H1 (cell line): ENCODE measurements around the gene CDK3. TPM values are rescaled to one million over a fixed set of nuclear protein-coding genes. Genes with fewer than 3 reads are reported as not detected.

ENCODE experiments used
- CTCF ChIA-PET: fragments of 300-600 bp; sonication (Branson Sonifier 250); formaldehyde crosslinking; loops from one replicate; lab custom pipeline; 2021; ENCODE audit not compliant: partially characterized antibody; lab: Charles Lee
- POLR2A ChIA-PET: fragments of 300-600 bp; sonication (Branson Sonifier 250); formaldehyde crosslinking; loops from one replicate; lab custom pipeline; 2021; ENCODE audit warnings: inconsistent platforms; ENCODE audit not compliant: partially characterized antibody; lab: Charles Lee
- DNase-seq, 2 experiments: peaks; one replicate each; pipeline versions ENCODE4 v3.0.0 to v3.0.0-alpha.2; 2010 to 2022; ENCODE audit warnings: low spot score in 2 of 2, low read depth in 1 of 2, mixed read lengths in 1 of 2
- FAIRE-seq: peaks from 2 replicates; lab custom pipeline; 2011; peaks lifted over from hg19 to GRCh38; lab: Jason Lieb, UNC
- H2AFZ ChIP-seq: 2 replicates; pipeline ENCODE4 v1.8.1; 2012; ENCODE audit warnings: low read length, inconsistent platforms
- H2AK5ac ChIP-seq: 2 replicates; pipeline ENCODE4 v1.6.1; 2013; ENCODE audit warnings: low read depth, low read length
- H2BK120ac ChIP-seq: replicated peaks from 2 replicates; pipeline ENCODE3; 2013; ENCODE audit warnings: low read depth, low read length, inconsistent platforms
- H2BK12ac ChIP-seq: 2 replicates; pipeline ENCODE4 v1.6.1; 2013; ENCODE audit warnings: low read depth, low read length
- H2BK15ac ChIP-seq: 2 replicates; pipeline ENCODE4 v1.6.1; 2013; ENCODE audit warnings: low read length
- H2BK20ac ChIP-seq: 2 replicates; pipeline ENCODE4 v1.6.1; 2013; ENCODE audit warnings: low read length
- H2BK5ac ChIP-seq: 2 replicates; pipeline ENCODE4 v1.6.1; 2013; ENCODE audit warnings: low read depth, low read length
- H3K14ac ChIP-seq: 2 replicates; pipeline ENCODE4 v1.6.1; 2013; ENCODE audit warnings: inconsistent platforms; ENCODE audit not compliant: insufficient read length
- H3K18ac ChIP-seq: 2 replicates; pipeline ENCODE4 v1.6.1; 2013; ENCODE audit warnings: low read length; ENCODE audit errors: extremely low read depth
- H3K23ac ChIP-seq: 2 replicates; pipeline ENCODE4 v1.6.1; 2013; ENCODE audit warnings: inconsistent platforms; ENCODE audit not compliant: insufficient read length
- H3K23me2 ChIP-seq: 2 replicates; pipeline ENCODE4 v1.6.1; 2013; ENCODE audit warnings: low read depth, low read length
- H3K27ac ChIP-seq: 2 replicates; pipeline ENCODE4 v1.6.1; 2011; ENCODE audit warnings: low read depth, low read length, inconsistent platforms
- H3K27me3 ChIP-seq, 4 experiments: replicated peaks in 1 of 4; 1 replicate in 1 of 4; 2 replicates in 3 of 4; pipeline versions ENCODE4 v1.6.1 to v1.8.1; 2011 to 2013; ENCODE audit warnings: low read length in 3 of 4, mild to moderate bottlenecking in 3 of 4, inconsistent platforms in 2 of 4, mixed read lengths in 2 of 4, moderate library complexity in 1 of 4; ENCODE audit not compliant: control insufficient read depth in 3 of 4, insufficient read depth in 3 of 4; ENCODE audit errors: extremely low read depth in 1 of 4
- H3K36me3 ChIP-seq, 4 experiments: 2 replicates each; pipeline versions ENCODE4 v1.6.1 to v1.8.1; 2011 to 2013; ENCODE audit warnings: mild to moderate bottlenecking in 4 of 4, low read length in 3 of 4, moderate library complexity in 2 of 4, control low read depth in 1 of 4, inconsistent platforms in 1 of 4; ENCODE audit not compliant: insufficient read depth in 4 of 4, control insufficient read depth in 2 of 4
- H3K4ac ChIP-seq: replicated peaks from 2 replicates; pipeline ENCODE3; 2013; ENCODE audit warnings: low read length, low read depth, mixed read lengths, inconsistent platforms; ENCODE audit not compliant: insufficient read length
- H3K4me1 ChIP-seq, 4 experiments: replicated peaks in 1 of 4; 1 replicate in 1 of 4; 2 replicates in 3 of 4; pipeline versions ENCODE4 v1.6.1 to v1.8.1; 2011 to 2013; ENCODE audit warnings: low read length in 3 of 4, inconsistent platforms in 2 of 4, mixed read lengths in 1 of 4; ENCODE audit not compliant: insufficient read depth in 4 of 4, control insufficient read depth in 3 of 4
- H3K4me2 ChIP-seq, 2 experiments: 2 replicates each; pipeline versions ENCODE4 v1.6.1 to v1.8.1; 2011 to 2013; ENCODE audit warnings: low read depth in 2 of 2, low read length in 2 of 2, control low read depth in 1 of 2, inconsistent platforms in 1 of 2, mild to moderate bottlenecking in 1 of 2; ENCODE audit not compliant: insufficient read depth in 1 of 2
- H3K4me3 ChIP-seq, 4 experiments: fragments of 200-600, 300-600 bp in 1 of 4; sonication (generic), shearing (Covaris generic), sonication (Bioruptor Twin) in 1 of 4; 2 replicates each; pipeline versions ENCODE4 v1.5.1 to v1.8.1; 2011 to 2016; ENCODE audit warnings: low read length in 4 of 4, low read depth in 3 of 4, control low read depth in 2 of 4, inconsistent platforms in 2 of 4, mild to moderate bottlenecking in 2 of 4, mixed read lengths in 1 of 4, moderate library complexity in 1 of 4; ENCODE audit not compliant: insufficient read depth in 2 of 4; ENCODE audit errors: extremely low read depth in 1 of 4
- H3K56ac ChIP-seq: replicated peaks from 2 replicates; pipeline ENCODE3; 2013; ENCODE audit warnings: low read depth, mild to moderate bottlenecking, mixed read lengths, low read length, inconsistent platforms; ENCODE audit not compliant: insufficient read length
- H3K79me1 ChIP-seq: 2 replicates; pipeline ENCODE4 v1.6.1; 2013; ENCODE audit warnings: low read depth, low read length, control low read depth
- H3K79me2 ChIP-seq, 2 experiments: 2 replicates each; pipeline versions ENCODE4 v1.6.1 to v1.8.1; 2012 to 2013; ENCODE audit warnings: low read length in 2 of 2, mild to moderate bottlenecking in 2 of 2, inconsistent platforms in 1 of 2; ENCODE audit not compliant: insufficient read depth in 2 of 2, control insufficient read depth in 1 of 2
- H3K9ac ChIP-seq, 4 experiments: replicated peaks in 1 of 4; 1 replicate in 1 of 4; 2 replicates in 3 of 4; pipeline versions ENCODE4 v1.6.1 to v1.8.1; 2011 to 2013; ENCODE audit warnings: low read depth in 3 of 4, low read length in 3 of 4, control low read depth in 2 of 4, mild to moderate bottlenecking in 2 of 4, moderate library complexity in 2 of 4, inconsistent platforms in 1 of 4; ENCODE audit errors: extremely low read depth in 1 of 4
- H3K9me3 ChIP-seq, 2 experiments: 2 replicates each; pipeline versions ENCODE4 v1.6.1 to v1.8.1; 2012 to 2013; ENCODE audit warnings: mild to moderate bottlenecking in 2 of 2, moderate library complexity in 2 of 2, control low read depth in 1 of 2, inconsistent platforms in 1 of 2, low read depth in 1 of 2, low read length in 1 of 2, mixed read lengths in 1 of 2; ENCODE audit not compliant: insufficient read depth in 2 of 2
- H4K20me1 ChIP-seq, 2 experiments: replicated peaks in 1 of 2; 2 replicates each; pipeline versions ENCODE3 to v1.8.1; 2011 to 2013; ENCODE audit warnings: inconsistent platforms in 2 of 2, low read length in 2 of 2, mild to moderate bottlenecking in 1 of 2; ENCODE audit not compliant: insufficient read depth in 2 of 2, control insufficient read depth in 1 of 2
- H4K5ac ChIP-seq: 2 replicates; pipeline ENCODE4 v1.6.1; 2013; ENCODE audit warnings: low read length, low read depth, mixed read lengths, inconsistent platforms; ENCODE audit not compliant: insufficient read length
- H4K8ac ChIP-seq: 2 replicates; pipeline ENCODE4 v1.8.0; 2013; ENCODE audit warnings: mild to moderate bottlenecking, moderate library complexity, low read length, inconsistent platforms; ENCODE audit not compliant: insufficient read depth; ENCODE audit errors: extremely low read depth
- H4K91ac ChIP-seq: replicated peaks from 2 replicates; pipeline ENCODE3; 2013; ENCODE audit warnings: low read length, mixed read lengths, inconsistent platforms; ENCODE audit not compliant: insufficient read length
- CREB1 ChIP-seq: IDR thresholded peaks from 2 replicates; pipeline ENCODE4 v1.6.1; 2012; ENCODE audit warnings: inconsistent platforms
- KDM4A ChIP-seq: IDR thresholded peaks from one replicate; pipeline ENCODE4 v1.7.1; 2012; ENCODE audit warnings: low read depth, mild to moderate bottlenecking, moderate library complexity, low read length, inconsistent platforms; ENCODE audit not compliant: severe bottlenecking
- POLR2AphosphoS5 ChIP-seq: IDR thresholded peaks from 2 replicates; pipeline ENCODE4 v1.6.1; 2011; ENCODE audit warnings: low read depth, low read length
- RAD21 ChIP-seq, 2 experiments: IDR thresholded peaks in 1 of 2; conservative IDR thresholded peaks in 1 of 2; 2 replicates each; pipeline ENCODE4 v1.6.1; 2011; ENCODE audit warnings: low read depth in 2 of 2, low read length in 2 of 2, improper control_type of control experiment in 1 of 2, inconsistent platforms in 1 of 2, mild to moderate bottlenecking in 1 of 2, moderate library complexity in 1 of 2
- RBBP5 ChIP-seq: IDR thresholded peaks from 2 replicates; pipeline ENCODE4 v1.7.1; 2012; ENCODE audit warnings: low read depth, mild to moderate bottlenecking, inconsistent platforms, low read length, moderate library complexity, borderline replicate concordance
- SIN3A ChIP-seq, 2 experiments: IDR thresholded peaks in 1 of 2; conservative IDR thresholded peaks in 1 of 2; 2 replicates each; pipeline ENCODE4 v1.6.1; 2011 to 2012; ENCODE audit warnings: low read length in 2 of 2, improper control_type of control experiment in 1 of 2, low read depth in 1 of 2, mild to moderate bottlenecking in 1 of 2
- SP4 ChIP-seq: IDR thresholded peaks from 2 replicates; pipeline ENCODE4 v1.6.1; 2012; ENCODE audit warnings: low read length, inconsistent platforms
- TAF1 ChIP-seq: IDR thresholded peaks from 2 replicates; pipeline ENCODE4 v1.6.1; 2011; ENCODE audit warnings: mild to moderate bottlenecking, low read depth, low read length
- TAF7 ChIP-seq: optimal IDR thresholded peaks from 2 replicates; pipeline ENCODE3; 2011; ENCODE audit warnings: low read depth, mild to moderate bottlenecking, inconsistent platforms, low read length, moderate library complexity, borderline replicate concordance
- TBP ChIP-seq: IDR thresholded peaks from 2 replicates; pipeline ENCODE4 v1.6.1; 2011; ENCODE audit warnings: low read depth, low read length, improper control_type of control experiment
- TCF12 ChIP-seq: IDR thresholded peaks from 2 replicates; pipeline ENCODE4 v1.6.1; 2011; ENCODE audit warnings: low read depth, mild to moderate bottlenecking, low read length
- WGBS, 2 experiments: shearing (Covaris generic) in 1 of 2; methylation state at CpG; one replicate each; pipeline versions ENCODE4 v1.1.6 to v1.1.7; 2013 to 2015; ENCODE audit warnings: low lambda C conversion rate in 2 of 2, mixed read lengths in 2 of 2, inconsistent platforms in 1 of 2, low coverage in 1 of 2, missing lambda C conversion rate in 1 of 2; ENCODE audit not compliant: insufficient replicate concordance in 2 of 2, insufficient coverage in 1 of 2, insufficient read length in 1 of 2; ENCODE audit errors: extremely low coverage in 1 of 2, missing lambda C conversion rate in 1 of 2; 5-methylcytosine and 5-hydroxymethylcytosine counted together
- polyA plus RNA-seq, 7 experiments: library from polyadenylated mRNA; depleted of rRNA in 3 of 7; stranded (reverse) in 5 of 7; unstranded in 2 of 7; fragments of >200 nt in 5 of 7; fragments of 200-250 nt in 2 of 7; gene quantifications; 1 replicate in 5 of 7; 2 replicates in 1 of 7; 4 replicates in 1 of 7; pipeline versions ENCODE4 v1.2.1 to v1.2.3, GENCODE V29; 2011 to 2013; ENCODE audit warnings: missing spikeins in 2 of 7, mixed read lengths in 2 of 7
- total RNA-seq: library from RNA; stranded (reverse); fragmentation: NEBNext Ultra II Directional; extraction: Animal tissue kit (Norgen Biotek cat#: 25700); gene quantifications from 2 replicates; pipeline ENCODE4 v1.2.1, GENCODE V29; 2021

The CDK3 gene
- total and polyA plus RNA-seq, 2 of the 8 experiments (the other 6 are each of a cell fraction or from before 2014, with no cell fraction given), result 10.0 to 14.6 TPM

DNA sequence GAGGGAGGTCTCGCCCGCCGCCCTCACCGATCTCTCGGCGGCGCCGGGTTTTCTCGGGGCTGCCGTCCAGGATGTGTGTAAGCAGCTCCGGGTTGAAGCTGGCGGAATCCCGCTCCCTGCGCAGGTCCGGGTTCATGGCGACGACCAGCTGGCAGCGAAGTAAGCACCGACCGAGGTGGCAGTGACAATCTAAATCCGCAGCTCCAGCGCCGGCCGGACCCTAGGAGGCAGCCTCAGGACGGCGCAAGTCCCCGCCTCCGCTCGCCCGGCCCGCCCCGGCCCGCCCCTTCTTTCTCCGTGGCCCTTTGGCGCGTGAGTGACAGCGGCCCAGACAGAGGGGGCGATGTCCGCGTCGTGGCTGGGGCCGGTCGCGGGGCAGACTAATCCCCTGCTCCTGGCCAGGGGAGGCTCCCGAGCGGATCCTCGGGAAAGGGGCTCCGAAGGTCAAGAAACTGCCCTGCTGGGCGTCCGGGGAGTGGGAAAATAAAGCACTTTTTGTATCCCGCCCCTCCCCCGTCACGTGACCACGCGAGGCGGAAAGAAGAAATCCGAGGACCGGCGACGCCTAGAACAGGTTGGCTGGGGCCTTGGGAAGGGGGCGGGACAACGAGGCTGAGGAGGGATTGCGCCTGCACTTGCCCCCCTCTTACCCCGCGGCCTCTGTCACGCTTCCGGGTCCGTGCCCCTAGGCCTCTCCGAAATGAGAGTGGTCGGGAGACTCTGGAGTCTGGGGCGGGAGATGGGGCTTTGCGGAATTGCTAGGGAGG is 21.5 kb upstream of the CDK3 start, which contains the start of the genes ACOX1 and TEN1:
Gene ACOX1, minus strand, starts transcription at position 229 of the 767 bp plus-strand sequence. Its CDS starts 93 bp downstream, at position 136.
Gene TEN1, plus strand, starts transcription at position 303 of the 767 bp plus-strand sequence. CDS start 6,953 bp downstream, outside the sequence.
- DNase-seq (peak; percentile 88 to 94), FAIRE-seq (no peak)
- Histone ChIP-seq H4K91ac (peak within 1 kb of the TSS; percentile 92), H2BK120ac (peak within 1 kb of the TSS; percentile 38), H2BK5ac (peak within 1 kb of the TSS; percentile 94), H3K18ac (peak within 1 kb of the TSS; percentile 89), H4K8ac (peak within 1 kb of the TSS; percentile 98), H3K9me3 (no peaks in the 10 kb centered on the region), H3K9ac (peak within 1 kb of the TSS; percentile 52 to 86 (median 83)), H3K56ac (peak within 1 kb of the TSS; percentile 86), H3K4me2 (peak within 1 kb of the TSS; percentile 92 to 94), H3K79me1 (0 out of 2 replicates have a peak, but pooled peaks cover 3% of the 10 kb centered on the region), H3K4me3 (peak within 1 kb of the TSS; percentile 72 to 88 (median 86)), H3K27ac (peak within 1 kb of the TSS; percentile 93), H2BK20ac (no peak within 1 kb of the TSS), H3K23ac (no peak within 1 kb of the TSS), H3K23me2 (peaks cover 8% of the 10 kb centered on the region; the same call in 1 of the 2 replicates), H3K4ac (peak within 1 kb of the TSS; percentile 63), H3K4me1 (peaks cover 4 to 11% (median 10%) of the 10 kb centered on the region in 4 experiments; a peak in 6 of 7 replicates), H4K5ac (peak within 1 kb of the TSS; percentile 94), H2AK5ac (peak within 1 kb of the TSS; percentile 17), H2BK12ac (peak within 1 kb of the TSS; percentile 64), H3K27me3 (no peaks in the 10 kb centered on the region), H3K36me3 (peaks cover 0 to 11% (median 0%) of the 10 kb centered on the region in 4 experiments; a peak in 1 of 8 replicates), H3K79me2 (peaks cover 0 to 35% of the 10 kb centered on the region in 2 experiments; a peak in 3 of 4 replicates), H2AFZ (peak within 1 kb of the TSS; percentile 31), H3K14ac (no peak within 1 kb of the TSS), H4K20me1 (no peaks in the 10 kb centered on the region), H2BK15ac (0 out of 2 replicates have a peak within 1 kb of the TSS, but pooled peaks have one; percentile 18)
- POLR2A ChIA-PET, result interaction anchor here (0.7 to 1.5 kb wide), 6 partner anchors 9 to 374 kb away, joined by 3 to 7 read pairs (median 4); partner anchors contain the start of gene FBF1
- CTCF ChIA-PET, result interaction anchor here (0.8 to 1.7 kb wide), 4 partner anchors 17 to 75 kb away, joined by 3 to 4 read pairs (median 3); partner anchors contain the start of gene MRPL38
- WGBS, 2 experiments, result 1% methylated on average over 51 of the region's 72 CpGs; no CpG with 5 or more reads in 1 of the 2 experiments
- TF ChIP-seq SIN3A (conservative IDR thresholded peaks at IDR 0.05 in 1 of 2, IDR thresholded peaks at IDR 0.05 in 1 of 2; ENCODE audit: low read depth in 1 of 2, low read length in 2 of 2) (peak; percentile 77 to 93), TAF7 (peak; percentile 83), TAF1 (peak; percentile 78), RAD21 (IDR thresholded peaks at IDR 0.05 in 1 of 2, conservative IDR thresholded peaks at IDR 0.05 in 1 of 2; ENCODE audit: low read depth in 2 of 2, low read length in 2 of 2) (0 out of 4 replicates have a peak, but pooled peaks of 1 of the 2 experiments have one; percentile 8), SP4 (0 out of 2 replicates have a peak, but pooled peaks have one; percentile 66), TBP (peak; percentile 78), POLR2AphosphoS5 (peak; percentile 79; the same call in 1 of the 2 replicates), RBBP5 (no peak), TCF12 (no peak), KDM4A (peak; percentile 63), CREB1 (peak; percentile 66)
